Fibroblast of mammary gland (primary cell): ENCODE results near the gene KANK2.

ENCODE experiments used
- DNase-seq: peaks from one replicate; pipeline ENCODE4 v3.0.0-alpha.2; 2010; ENCODE audit warnings: low read depth
- H3K4me3 ChIP-seq: 2 replicates; pipeline ENCODE4 v1.5.1; 2011; ENCODE audit warnings: low read depth, mild to moderate bottlenecking, low read length, moderate library complexity; ENCODE audit not compliant: control insufficient read depth
- TF ChIP-seq, protein P1 (sequence below): conservative IDR thresholded peaks from 2 replicates; pipeline ENCODE4 v1.5.1; 2011; ENCODE audit warnings: low read depth, low read length, inconsistent platforms; ENCODE audit not compliant: control insufficient read depth, insufficient read depth

KANK2 gene

DNA sequence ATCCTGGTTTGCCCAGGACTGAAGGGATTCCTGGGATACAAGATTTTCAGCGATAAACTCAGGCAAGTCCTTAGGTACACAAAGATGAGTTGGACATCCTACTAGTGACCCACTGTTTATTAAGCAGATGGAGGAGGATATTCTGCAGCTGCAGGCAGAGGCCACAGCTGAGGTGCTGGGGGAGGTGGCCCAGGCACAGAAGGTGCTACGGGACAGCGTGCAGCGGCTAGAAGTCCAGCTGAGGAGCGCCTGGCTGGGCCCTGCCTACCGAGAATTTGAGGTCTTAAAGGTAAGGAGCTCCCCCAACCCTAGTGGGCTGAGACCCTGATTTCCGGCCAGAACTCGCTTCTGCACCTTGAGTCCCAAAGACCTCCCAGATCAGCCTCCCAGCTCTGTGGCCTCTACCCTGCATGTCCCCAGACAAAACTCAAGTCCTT is 42.7 kb upstream of the KANK2 start:
- DNase-seq, result no peak
- no peak overlapping the region for H3K4me3 ChIP-seq
- TF ChIP-seq, protein P1, sequence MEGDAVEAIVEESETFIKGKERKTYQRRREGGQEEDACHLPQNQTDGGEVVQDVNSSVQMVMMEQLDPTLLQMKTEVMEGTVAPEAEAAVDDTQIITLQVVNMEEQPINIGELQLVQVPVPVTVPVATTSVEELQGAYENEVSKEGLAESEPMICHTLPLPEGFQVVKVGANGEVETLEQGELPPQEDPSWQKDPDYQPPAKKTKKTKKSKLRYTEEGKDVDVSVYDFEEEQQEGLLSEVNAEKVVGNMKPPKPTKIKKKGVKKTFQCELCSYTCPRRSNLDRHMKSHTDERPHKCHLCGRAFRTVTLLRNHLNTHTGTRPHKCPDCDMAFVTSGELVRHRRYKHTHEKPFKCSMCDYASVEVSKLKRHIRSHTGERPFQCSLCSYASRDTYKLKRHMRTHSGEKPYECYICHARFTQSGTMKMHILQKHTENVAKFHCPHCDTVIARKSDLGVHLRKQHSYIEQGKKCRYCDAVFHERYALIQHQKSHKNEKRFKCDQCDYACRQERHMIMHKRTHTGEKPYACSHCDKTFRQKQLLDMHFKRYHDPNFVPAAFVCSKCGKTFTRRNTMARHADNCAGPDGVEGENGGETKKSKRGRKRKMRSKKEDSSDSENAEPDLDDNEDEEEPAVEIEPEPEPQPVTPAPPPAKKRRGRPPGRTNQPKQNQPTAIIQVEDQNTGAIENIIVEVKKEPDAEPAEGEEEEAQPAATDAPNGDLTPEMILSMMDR, result no peak

DNA sequence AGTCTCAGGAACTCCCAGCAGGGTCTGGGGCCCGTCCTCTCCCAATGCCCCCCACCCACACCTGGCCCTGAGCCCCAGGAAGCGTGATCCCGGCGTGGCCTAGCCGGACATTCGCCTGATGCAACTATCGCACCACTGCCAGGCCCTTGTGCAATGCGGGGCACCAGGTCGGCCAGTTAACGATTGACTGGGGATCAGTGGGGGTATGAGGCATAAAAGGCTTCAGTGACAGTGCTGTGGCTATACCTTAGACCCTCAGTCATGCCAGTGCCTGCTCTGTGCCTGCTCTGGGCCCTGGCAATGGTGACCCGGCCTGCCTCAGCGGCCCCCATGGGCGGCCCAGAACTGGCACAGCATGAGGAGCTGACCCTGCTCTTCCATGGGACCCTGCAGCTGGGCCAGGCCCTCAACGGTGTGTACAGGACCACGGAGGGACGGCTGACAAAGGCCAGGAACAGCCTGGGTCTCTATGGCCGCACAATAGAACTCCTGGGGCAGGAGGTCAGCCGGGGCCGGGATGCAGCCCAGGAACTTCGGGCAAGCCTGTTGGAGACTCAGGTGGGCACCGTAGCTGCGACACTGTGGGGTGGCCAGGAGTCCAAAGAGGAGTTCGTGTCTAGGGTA is 42.1 kb upstream of the KANK2 start, which contains the start of gene ANGPTL8:
TSS of gene ANGPTL8 (plus strand) at position 243 of the 624 bp plus-strand sequence. CDS start at position 262, 19 bp downstream.
- DNase-seq, result no peak
- no peak within 1 kb of the TSS for H3K4me3 ChIP-seq
- TF ChIP-seq, protein P1, result no peak

DNA sequence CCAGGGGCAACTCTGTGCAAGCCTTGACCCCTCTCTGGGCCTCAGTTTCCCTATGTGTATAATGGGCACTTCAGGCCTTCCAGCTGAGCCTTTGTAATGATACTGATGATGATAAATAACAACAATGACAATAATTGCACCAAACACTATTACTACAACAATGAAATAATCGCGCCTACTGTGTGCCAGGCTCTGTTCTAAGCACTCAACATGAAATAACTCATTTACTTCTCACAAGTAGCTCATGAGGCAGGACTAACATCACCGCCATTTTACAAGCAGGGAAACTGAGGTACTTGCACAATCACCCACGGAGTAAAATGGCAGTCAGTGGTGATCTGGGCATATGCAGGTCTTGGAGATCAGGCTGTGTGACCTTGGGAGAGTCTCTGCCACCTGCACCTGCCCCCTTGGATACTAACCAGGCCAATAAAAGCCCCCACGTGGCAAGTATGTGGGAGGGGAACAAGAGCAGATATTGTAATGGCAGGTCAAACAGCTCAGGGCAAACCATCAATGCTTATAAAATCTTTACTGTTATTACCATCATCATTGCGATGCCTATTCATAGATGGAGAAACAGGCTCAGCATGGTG is 41.5 kb upstream of the KANK2 start:
- TF ChIP-seq, protein P1, result no peak
- no peak overlapping the region for H3K4me3 ChIP-seq
- no peak for DNase-seq

DNA sequence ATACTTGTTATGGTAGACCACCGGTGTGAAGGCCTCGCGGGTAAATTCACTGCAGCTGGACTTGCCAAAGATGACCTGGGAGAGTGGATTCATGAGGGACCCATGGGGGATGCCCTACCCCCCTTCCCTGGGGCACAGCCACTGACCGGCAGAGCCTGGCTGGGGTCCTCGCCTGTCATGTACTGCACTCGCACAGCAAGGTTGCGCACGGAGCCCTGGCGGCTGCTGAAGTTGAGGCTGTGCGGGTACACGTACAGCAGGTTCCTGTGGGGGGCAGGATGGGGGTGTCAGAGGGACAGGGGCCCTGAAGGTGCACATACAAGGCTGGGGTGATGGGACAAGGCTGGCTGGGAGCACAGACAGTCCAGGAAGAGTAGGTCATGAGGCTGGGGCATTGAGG is 40.7 kb upstream of the KANK2 start:
- TF ChIP-seq, protein P1, result no peak
- no peak overlapping the region for H3K4me3 ChIP-seq
- DNase-seq, result no peak

DNA sequence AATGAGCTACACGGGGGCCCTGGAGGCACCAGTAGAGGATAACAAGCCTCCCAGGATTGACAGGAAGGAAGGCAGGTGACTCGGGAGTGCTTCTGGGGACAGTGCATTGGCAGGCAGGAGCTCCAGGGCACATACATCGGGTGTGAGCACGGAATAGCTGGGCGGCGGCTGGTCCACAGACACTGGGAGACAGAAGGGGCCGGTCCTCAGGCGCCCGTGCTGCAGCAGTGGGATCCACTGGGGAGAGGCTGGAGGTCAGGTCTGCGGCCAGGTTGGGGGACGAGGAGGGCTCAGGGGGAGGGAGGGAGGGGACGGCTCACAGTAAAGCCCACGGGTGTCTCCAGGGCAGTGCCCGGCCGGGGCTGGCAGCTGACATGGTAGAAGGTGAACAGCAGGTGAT is 40.0 kb upstream of the KANK2 start:
- no peak for DNase-seq
- TF ChIP-seq, protein P1, result no peak
- no peak overlapping the region for H3K4me3 ChIP-seq

DNA sequence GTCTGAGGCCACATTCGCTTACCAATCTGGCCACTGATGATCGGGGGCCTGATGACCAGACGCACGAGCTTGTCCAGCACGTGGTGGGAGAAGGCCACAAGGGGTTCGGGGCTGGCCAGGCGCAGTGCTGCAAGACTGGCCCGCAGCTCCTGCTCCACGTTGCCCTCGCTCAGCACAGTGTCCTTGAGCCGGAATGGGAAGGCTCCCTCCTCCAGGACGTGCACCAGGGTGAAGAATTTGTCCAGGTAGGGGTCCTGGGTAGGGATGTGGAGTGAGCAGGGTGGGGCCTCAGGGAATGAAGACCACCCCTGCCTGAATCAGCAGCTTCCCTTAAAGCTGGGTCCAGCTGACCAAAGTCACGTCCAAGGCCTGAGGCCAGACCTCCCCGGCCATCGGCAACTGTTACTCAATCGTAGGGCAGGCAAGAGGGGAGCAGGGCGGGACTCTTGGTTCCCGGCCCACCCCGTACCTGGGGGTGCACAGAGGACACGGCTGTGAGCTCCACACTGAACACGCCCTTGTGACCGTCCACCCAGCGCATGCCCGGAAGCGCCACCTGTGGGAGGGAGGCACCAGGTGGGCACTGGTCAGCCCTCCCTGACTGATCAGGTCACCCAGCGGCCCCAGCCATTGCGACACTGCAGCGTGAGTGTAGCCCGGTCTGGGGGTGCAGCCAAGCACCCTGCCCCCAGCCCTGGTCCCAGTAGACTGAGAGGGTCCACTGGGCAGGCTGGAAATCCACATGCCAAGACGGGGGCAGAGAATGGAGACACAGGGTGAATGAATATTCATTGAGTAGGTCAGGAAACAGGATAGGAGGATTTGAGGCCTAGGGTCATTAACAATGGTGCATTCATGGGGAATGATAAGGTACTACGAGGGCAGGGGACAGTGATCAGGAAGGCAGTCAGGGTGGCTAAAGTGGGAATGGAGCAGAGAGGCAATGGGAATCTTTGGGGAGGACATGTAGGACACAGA is 39.3 kb upstream of the KANK2 start:
- DNase-seq, result no peak
- TF ChIP-seq, protein P1, result no peak
- no peak overlapping the region for H3K4me3 ChIP-seq
